ENCODE results near the gene CHCHD4.
A peak's percentile ranks its signal among the peaks of the same experiment; 100 is the strongest.

CHCHD4 gene

DNA sequence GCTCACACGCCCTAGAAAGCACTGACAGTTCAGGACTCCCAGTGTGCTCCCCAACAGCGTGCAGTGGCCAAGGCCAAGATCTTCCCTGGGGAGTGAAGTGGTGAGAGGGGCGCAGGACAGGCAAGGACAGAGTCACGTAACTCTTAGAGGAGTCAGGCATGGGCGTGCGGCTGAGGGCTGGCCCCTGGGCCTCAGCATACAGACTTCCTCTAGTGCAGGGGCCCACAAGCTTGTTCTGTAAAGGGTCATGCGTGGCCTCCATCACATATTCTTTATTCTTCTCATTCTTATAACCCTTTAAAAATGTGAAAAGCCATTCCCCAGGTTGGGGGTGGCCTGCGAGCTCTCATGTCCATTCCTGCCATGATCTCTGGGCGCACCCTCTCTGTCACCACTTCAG, 25.4 kb upstream of the CHCHD4 start:
- no peak for DNase-seq

- DNase-seq: no peak
These were observed 23.6 kb upstream of the CHCHD4 start for GRCh38 chr3:14148041-14148985.

GRCh38 chr3:14147617-14148016, 22.9 kb upstream of the CHCHD4 start:
- DNase-seq: no peak

GRCh38 chr3:14147066-14147435, 22.4 kb upstream of the CHCHD4 start:
- no peak for DNase-seq

DNA sequence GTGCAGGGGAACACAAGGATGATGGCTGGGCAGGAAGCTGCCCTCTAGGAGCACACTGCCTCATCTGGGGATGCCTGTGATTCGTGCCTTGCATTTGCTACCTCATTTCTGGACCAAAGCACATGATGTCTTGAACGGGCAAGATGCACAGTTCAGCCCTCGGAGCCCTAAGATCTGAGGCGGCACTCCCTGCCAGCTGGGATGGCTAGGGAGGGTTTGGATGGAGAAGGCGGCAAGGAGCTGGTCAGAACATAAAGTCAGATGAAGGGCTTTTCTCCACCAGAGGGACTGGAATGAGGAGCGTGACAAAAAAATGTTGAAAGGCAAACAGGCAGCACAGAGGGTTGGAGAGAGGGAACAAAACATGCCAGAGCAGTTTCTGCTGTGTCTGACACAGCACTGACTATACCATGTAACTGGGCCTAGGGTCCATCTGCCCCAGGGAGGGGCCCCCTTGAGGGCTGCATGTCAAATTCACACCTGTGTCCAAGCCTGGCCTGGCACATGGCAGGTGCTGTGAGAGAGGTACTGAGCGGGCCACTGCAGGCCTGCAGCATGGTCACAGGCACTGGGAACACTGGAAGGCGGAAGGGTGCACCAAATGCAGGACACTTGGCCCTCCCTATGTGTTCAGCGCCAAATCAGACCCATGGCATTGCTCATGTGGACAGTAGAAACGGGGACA, 21.9 kb upstream of the CHCHD4 start:
- no peak for DNase-seq

DNA sequence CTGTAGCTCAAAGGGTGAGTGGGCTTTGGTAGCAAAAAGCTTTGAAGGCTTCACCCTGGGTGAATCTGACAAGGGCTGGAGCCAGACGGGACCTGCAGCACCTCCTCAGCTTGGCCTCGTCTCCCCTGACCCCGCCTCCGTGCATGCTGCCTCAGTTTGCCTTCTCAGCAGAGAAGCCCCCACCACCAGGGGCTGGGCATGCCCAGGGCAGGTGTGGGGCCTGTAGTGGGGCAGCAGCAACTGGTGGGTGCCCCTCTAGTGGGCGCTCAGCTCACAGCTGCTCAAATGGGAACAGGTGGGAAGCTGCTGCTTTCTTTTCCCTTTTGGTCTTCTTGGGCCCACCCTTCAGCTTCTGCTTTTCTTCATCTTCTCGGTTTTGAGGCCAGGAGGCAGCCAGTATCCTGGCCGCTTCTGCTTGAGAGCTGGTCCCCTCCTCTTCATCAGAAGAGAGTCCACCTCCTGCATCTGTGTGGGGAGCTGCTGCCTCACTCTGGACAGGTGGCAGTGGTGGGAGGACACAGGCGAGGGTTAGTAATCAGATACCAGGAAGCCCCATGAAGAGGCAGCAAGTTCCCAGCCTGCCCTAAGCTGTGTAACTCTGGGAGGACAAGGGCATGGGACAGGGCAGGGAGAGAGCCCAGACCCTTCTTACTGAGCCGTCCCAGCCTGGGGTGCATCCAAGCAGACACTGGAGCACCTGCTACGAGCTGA, 21.2 kb upstream of the CHCHD4 start:
- DNase-seq: no peak

- no peak for DNase-seq
These were observed 20.6 kb upstream of the CHCHD4 start for GRCh38 chr3:14145236-14145635.

- peak in 20 of 51 donors; percentile 10 to 68 (median 39) for DNase-seq
These were observed 19.9 kb upstream of the CHCHD4 start for GRCh38 chr3:14144423-14145075.

DNA sequence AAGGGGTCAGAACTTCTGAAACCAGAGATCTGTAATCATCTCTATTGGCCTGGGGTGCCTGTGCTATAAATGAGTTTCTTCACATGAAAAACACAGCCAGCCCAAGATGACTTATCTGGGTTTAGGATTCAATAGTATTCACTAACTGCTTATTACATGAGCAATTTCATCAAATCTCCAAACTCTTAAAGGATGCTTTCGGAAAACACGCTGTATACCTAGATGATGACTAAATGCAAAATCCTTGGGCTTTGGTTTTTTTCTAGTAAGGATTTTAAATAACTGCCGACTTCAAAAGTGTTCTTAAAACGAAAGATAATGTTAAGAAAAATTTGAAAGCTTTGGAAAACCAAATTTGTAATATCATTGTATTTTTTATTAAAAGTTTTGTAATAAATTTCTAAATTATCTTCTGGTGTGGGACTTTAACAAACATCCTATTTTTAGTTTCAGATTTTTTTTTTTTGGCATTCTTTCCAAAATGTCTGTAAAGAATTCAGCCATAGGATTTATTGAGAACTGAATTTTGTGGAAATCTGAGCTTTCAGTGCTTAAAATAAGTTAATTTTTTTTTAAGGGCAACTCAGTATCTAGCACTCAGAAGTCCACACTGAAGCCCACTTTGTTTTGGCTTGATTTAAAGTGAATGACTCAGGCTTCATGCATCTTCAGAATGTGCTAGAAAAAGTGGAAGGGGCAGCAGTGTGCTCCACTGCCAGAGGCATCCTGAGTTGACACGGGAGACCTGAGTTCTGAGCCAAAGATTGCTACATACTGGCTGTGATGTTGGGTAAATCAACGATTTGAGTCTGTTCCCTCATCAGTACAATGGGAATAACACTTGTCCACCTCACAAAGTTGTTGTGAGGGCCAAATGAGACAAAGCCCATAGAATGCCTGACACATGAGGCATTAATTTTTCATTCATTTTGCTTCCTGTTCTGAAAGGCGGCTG, 18.9 kb upstream of the CHCHD4 start:
- peak in 1 of 51 donors; percentile 43 for DNase-seq

- no peak for DNase-seq
These were observed 18.0 kb upstream of the CHCHD4 start for GRCh38 chr3:14142567-14143270.

DNA sequence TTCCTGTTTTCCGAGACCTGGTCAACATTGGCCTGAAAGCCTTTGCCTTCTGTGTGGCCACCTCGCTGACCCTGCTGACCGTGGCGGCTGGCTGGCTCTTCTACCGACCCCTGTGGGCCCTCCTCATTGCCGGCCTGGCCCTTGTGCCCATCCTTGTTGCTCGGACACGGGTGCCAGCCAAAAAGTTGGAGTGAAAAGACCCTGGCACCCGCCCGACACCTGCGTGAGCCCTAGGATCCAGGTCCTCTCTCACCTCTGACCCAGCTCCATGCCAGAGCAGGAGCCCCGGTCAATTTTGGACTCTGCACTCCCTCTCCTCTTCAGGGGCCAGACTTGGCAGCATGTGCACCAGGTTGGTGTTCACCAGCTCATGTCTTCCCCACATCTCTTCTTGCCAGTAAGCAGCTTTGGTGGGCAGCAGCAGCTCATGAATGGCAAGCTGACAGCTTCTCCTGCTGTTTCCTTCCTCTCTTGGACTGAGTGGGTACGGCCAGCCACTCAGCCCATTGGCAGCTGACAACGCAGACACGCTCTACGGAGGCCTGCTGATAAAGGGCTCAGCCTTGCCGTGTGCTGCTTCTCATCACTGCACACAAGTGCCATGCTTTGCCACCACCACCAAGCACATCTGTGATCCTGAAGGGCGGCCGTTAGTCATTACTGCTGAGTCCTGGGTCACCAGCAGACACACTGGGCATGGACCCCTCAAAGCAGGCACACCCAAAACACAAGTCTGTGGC, 17.1 kb upstream of the CHCHD4 start:
- DNase-seq: peak in 1 of 51 donors; percentile 45

GRCh38 chr3:14141144-14141543, 16.5 kb upstream of the CHCHD4 start:
- DNase-seq: peak in 1 of 51 donors; percentile 38

DNA sequence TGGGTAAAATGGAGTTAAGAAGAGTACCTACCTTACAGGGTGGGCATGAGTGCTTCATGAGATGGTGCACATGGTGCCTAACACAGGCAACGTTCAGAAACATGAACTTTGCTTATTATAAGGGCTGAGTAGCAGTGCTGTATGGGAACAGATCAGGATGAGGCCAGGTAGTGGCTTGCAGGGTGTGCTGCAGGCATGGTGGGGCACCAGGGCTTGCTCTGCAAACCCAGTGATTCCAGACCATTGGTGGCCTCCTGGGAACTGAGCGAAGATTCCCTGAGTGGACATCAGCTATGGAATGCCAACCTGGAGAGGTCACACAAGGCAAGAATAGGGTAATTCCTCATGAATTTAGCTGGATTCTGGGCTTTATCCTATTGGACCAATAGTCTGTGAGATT, 16.0 kb upstream of the CHCHD4 start:
- DNase-seq: no peak

- no peak for DNase-seq
These were observed 15.1 kb upstream of the CHCHD4 start for GRCh38 chr3:14139771-14140170.

DNA sequence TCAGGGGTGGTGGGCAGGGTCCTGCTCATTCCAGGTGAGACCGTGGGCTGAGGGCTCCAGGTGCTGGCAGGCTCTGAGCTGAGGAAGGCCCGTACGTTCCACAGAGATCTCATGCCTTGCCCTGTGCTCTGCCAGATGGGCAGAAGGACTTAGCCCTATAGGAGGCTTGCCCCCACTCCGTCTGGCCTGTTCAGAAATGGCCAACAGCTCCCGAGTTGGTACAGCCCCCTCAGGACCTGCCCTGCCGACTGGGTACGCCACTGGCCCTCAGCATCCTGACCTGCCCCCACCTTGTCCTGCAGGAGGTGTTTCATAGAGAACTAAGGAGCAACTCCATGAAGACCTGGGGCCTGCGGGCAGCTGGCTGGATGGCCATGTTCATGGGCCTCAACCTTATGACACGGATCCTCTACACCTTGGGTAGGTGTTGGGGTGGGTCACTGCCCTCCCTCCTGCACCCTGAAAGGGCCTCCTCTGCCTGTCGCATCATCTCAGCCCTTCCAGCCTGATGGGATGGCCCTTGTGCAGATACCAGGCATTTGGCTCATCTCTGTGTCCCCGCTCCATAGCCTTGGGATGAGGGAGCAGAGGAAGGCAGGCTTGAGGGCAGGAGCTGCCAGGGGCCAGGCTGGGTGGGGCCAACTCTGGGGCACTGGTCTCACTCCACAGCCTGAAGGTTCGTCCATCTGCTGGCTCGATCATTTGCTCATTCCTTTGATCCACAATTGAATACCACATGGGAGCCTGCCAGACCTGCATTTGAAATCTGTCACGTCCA, 14.4 kb upstream of the CHCHD4 start:
- DNase-seq: no peak

DNA sequence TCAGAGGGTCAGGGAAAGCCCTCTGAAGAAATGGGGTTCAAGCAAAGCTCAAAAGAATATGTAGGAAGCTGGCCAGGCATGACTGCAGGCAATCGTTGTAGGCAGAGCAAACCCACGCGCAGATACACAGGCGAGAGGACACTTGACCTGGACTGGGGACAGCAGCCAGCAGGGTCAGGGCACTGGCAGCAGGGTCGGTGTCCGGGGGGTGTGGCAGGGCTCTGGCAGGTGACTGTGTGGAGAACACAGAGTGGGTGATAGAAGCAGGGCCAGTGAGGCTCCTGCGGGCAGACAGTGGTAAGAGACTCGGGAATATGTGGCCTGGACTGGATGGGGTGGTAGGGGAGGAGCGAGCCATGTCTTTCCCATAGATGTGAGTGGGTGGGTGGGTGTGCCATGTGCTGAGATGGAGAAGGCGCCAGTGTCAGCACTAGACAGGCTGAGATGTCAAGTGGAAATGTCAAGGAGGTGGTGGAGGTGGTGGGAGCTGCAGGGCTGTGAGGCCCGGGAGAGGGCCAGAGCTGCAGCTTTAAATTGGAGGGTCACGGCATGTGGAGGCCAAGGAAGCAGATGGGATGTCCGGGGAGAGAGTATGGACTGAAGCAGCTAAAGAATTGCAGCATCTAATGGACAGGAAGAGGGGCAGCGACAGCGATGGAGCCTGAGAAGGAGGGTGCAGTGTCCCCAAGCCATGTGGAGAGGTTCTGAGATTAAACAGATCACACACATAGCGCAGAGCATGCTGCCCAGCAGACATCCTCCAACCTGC, 13.6 kb upstream of the CHCHD4 start:
- no peak for DNase-seq

DNA sequence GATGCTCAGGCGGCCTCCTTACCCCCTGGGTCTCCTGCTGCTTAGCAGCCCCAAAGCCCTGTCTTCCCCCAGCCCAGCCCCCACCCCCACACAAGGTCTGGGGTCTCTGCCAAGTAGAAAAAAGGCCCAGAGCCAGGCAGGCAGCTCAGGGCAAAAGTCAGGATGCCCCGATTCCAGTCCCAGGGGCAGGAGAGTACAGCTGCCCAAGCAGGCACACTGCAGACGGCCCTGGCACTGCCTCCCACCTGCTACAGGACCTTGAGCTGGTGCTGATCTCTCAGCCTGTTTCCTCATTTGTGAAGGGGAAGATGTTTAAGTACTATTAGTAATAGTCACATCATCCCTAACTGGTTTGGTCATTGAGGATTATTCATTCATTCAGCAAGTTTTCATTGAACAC, 12.8 kb upstream of the CHCHD4 start:
- no peak for DNase-seq
